Mesothelial cell of epicardium (in vitro differentiated cells): ENCODE results near the gene VTCN1. TPM values are rescaled to one million over a fixed set of nuclear protein-coding genes. Genes with fewer than 3 reads are reported as not detected.

Experiments
- DNase-seq, 2 experiments: peaks; one replicate each; pipeline ENCODE4 v3.0.0; 2021; ENCODE audit warnings: low spot score in 2 of 2; ENCODE audit not compliant: unreplicated experiment in 2 of 2
- H3K27ac Mint-ChIP-seq: 2 replicates; pipeline ENCODE4 v1.8.0; 2021; ENCODE audit warnings: mixed read lengths
- H3K27me3 Mint-ChIP-seq: 2 replicates; pipeline ENCODE4 v1.8.0; 2021; ENCODE audit warnings: low read depth, mixed read lengths
- H3K36me3 Mint-ChIP-seq: 2 replicates; pipeline ENCODE4 v1.8.0; 2021; ENCODE audit warnings: mixed read lengths
- H3K4me1 Mint-ChIP-seq: 2 replicates; pipeline ENCODE4 v1.8.0; 2021; ENCODE audit warnings: mixed read lengths
- H3K4me3 Mint-ChIP-seq: 2 replicates; pipeline ENCODE4 v1.8.0; 2021; ENCODE audit warnings: mild to moderate bottlenecking, moderate library complexity, mixed read lengths
- H3K9me3 Mint-ChIP-seq: 2 replicates; pipeline ENCODE4 v1.8.0; 2021; ENCODE audit warnings: mixed read lengths
- CTCF ChIP-seq: fragments of 200-600 bp; sonication (generic); IDR thresholded peaks from one replicate; pipeline ENCODE4 v1.5.0; 2021; ENCODE audit warnings: antibody characterized with exemption; ENCODE audit not compliant: unreplicated experiment
- total RNA-seq: library from RNA; stranded (reverse); gene quantifications from 3 replicates; pipeline ENCODE4 v1.2.1, GENCODE V29; 2021

Gene VTCN1
- total RNA-seq, 1 donor from 2014 or later = 27.9 TPM

GRCh38 chr1:117176579-117176978 lies 34.1 kb downstream of the VTCN1 start:
- no peak for DNase-seq
- peaks cover 4% of the 10 kb centered on the region for H3K9me3 Mint-ChIP-seq
- no peak for TF ChIP-seq CTCF
- no peaks in the 10 kb centered on the region for H3K27me3 Mint-ChIP-seq
- peaks cover 48% of the 10 kb centered on the region for H3K4me1 Mint-ChIP-seq
- no peak overlapping the region for H3K4me3 Mint-ChIP-seq
- peak overlapping the region; percentile 89 for H3K27ac Mint-ChIP-seq
- H3K36me3 Mint-ChIP-seq = no peaks in the 10 kb centered on the region

GRCh38 chr1:117174851-117175250 lies 35.9 kb downstream of the VTCN1 start:
- Mint-ChIP-seq H3K9me3 (peaks cover 8% of the 10 kb centered on the region), H3K4me3 (no peak overlapping the region), H3K36me3 (no peaks in the 10 kb centered on the region), H3K27me3 (no peaks in the 10 kb centered on the region), H3K27ac (peak overlapping the region; percentile 63), H3K4me1 (peaks cover 39% of the 10 kb centered on the region)
- DNase-seq = no peak
- TF ChIP-seq CTCF = no peak

GRCh38 chr1:117173691-117174090 lies 37.0 kb downstream of the VTCN1 start:
- Mint-ChIP-seq H3K27ac (peak overlapping the region; percentile 61), H3K27me3 (no peaks in the 10 kb centered on the region), H3K36me3 (no peaks in the 10 kb centered on the region), H3K9me3 (peaks cover 8% of the 10 kb centered on the region), H3K4me1 (peaks cover 28% of the 10 kb centered on the region), H3K4me3 (no peak overlapping the region)
- no peak for TF ChIP-seq CTCF
- DNase-seq = no peak

GRCh38 chr1:117173006-117173405 lies 37.7 kb downstream of the VTCN1 start:
- TF ChIP-seq CTCF = no peak
- Mint-ChIP-seq H3K36me3 (no peaks in the 10 kb centered on the region), H3K27me3 (no peaks in the 10 kb centered on the region), H3K4me1 (peaks cover 29% of the 10 kb centered on the region), H3K9me3 (peaks cover 8% of the 10 kb centered on the region), H3K4me3 (no peak overlapping the region), H3K27ac (no peak overlapping the region)
- DNase-seq = no peak

- Mint-ChIP-seq H3K27me3 (no peaks in the 10 kb centered on the region), H3K27ac (no peak overlapping the region), H3K4me3 (no peak overlapping the region), H3K9me3 (peaks cover 11% of the 10 kb centered on the region), H3K36me3 (peaks cover 3% of the 10 kb centered on the region), H3K4me1 (peaks cover 27% of the 10 kb centered on the region)
- no peak for DNase-seq
- no peak for TF ChIP-seq CTCF
Measured at GRCh38 chr1:117171900-117172511, 38.7 kb downstream of the VTCN1 start.
